GM04504 (cell line): ENCODE results near the gene DDX31.

ENCODE experiments used
- DNase-seq: peaks from one replicate; pipeline ENCODE4 v3.0.0-alpha.2; 2012; ENCODE audit warnings: low read depth

DDX31 gene

DNA sequence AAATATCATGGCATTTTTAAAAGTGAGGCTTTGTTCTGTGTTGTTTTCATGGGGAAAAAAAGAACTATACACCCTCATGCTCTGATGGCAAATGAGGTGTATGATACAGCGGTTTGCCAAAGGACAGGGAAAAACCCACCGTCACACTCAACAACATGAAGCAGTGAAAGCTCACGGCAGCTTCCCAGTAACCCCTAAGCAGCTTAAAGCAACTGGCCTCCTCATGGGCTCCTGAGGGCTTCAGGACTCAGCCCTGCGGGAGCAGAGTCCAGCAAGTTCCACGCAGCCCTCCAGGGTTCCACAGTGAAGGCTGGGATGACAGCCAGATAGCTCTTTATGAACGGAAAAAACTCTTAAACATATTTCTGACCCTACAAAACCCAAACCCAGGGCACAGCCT lies 74.5 kb downstream of the DDX31 start:
- DNase-seq: no peak

- DNase-seq: no peak
Measured at GRCh38 chr9:132594412-132594811, 75.4 kb downstream of the DDX31 start.

GRCh38 chr9:132592451-132592850 lies 77.3 kb downstream of the DDX31 start:
- DNase-seq: no peak

- no peak for DNase-seq
Measured at GRCh38 chr9:132591751-132592314, 78.0 kb downstream of the DDX31 start.

GRCh38 chr9:132591244-132591643 lies 78.5 kb downstream of the DDX31 start:
- DNase-seq: no peak

GRCh38 chr9:132590318-132591182 lies 79.2 kb downstream of the DDX31 start:
- DNase-seq: no peak

DNA sequence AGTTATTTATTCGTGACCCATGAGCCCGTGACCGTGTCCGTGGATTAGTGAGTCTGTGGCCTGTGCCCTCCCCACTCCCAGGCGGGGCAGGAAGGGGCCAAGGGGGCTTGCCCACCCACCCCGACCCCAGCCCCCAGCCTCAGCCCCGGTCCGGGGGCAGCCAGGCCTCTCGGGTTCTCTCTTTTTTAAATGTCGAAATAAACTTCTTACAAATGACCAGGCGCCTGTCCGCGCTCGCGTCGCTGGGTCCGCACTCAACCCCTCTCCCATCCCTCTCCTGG lies 79.8 kb downstream of the DDX31 start:
- no peak for DNase-seq

DNA sequence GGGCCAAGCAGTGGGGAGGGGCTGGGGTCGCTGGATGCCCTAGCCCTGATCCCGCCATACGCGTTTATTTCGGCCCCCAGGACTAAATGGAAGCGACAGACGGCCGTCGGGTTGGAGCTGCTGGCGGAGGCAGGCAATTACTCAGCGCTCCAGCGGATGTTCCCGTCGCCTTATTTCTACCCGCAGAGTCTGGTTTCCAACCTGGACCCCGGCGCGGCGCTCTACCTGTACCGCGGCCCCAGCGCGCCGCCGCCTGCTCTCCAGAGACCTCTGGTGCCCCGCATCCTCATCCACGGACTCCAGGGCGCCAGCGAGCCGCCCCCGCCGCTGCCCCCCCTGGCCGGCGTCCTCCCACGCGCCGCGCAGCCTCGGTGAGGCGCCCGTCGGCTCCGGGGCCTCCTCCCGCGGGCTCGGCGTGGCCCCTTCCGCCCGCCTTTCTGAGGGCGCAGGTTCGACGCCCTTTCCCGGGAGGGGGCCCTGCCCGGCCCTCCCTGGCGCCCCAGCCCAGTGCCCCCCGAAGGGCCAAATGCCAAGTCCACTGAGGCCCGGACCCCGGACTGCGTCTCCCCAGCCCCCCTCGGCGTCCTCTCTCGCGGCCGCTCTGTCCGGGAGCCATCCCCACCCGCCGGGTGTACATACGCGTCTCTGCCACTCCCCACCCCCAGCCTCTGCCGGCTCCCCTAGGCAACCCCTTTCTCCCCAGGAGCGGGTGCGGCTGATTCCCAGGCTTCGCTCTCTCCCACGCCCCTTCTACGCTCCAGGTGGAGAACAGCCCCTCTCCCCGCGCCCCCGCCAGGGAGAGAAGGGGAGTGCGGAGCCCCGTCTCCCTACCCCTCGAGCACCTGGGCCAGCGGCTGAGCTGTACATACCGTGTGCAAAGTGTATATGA lies 80.4 kb downstream of the DDX31 start:
- no peak for DNase-seq

DNA sequence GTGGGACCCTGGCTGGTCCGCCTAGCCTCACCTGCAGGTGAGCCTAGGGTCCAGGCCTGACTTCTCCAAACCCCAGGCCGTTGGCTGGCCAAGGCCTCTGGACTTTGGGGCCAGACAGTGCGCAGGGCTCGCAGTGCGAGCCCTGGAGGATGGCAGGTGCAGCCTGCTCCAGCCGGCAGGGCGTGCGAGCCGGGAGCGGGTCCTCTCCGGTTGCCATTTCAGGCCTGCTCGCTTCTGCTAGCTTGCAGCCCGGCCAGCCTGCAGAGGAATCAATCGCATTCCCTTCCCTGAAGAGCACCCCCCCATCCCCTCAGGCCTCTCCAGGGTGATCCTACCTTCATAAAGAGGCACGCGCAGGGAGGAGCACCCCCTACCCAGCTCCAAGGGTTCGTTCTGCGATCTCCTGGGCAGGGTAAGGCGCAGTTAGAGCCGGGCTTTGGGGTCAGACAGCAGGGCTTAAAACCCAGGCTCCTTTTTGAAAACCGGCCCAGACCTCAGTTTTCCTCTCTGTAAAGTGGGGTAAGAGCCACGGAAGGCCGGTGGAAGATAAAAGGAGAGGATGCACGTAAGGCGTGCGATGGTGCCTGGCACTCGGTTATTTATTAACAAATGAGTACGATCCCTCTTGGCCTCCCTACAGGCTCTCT lies 81.2 kb downstream of the DDX31 start:
- DNase-seq: no peak

- no peak for DNase-seq
Measured at GRCh38 chr9:132588098-132588497, 81.7 kb downstream of the DDX31 start.

- DNase-seq: no peak
Measured at GRCh38 chr9:132587592-132587955, 82.2 kb downstream of the DDX31 start.

DNA sequence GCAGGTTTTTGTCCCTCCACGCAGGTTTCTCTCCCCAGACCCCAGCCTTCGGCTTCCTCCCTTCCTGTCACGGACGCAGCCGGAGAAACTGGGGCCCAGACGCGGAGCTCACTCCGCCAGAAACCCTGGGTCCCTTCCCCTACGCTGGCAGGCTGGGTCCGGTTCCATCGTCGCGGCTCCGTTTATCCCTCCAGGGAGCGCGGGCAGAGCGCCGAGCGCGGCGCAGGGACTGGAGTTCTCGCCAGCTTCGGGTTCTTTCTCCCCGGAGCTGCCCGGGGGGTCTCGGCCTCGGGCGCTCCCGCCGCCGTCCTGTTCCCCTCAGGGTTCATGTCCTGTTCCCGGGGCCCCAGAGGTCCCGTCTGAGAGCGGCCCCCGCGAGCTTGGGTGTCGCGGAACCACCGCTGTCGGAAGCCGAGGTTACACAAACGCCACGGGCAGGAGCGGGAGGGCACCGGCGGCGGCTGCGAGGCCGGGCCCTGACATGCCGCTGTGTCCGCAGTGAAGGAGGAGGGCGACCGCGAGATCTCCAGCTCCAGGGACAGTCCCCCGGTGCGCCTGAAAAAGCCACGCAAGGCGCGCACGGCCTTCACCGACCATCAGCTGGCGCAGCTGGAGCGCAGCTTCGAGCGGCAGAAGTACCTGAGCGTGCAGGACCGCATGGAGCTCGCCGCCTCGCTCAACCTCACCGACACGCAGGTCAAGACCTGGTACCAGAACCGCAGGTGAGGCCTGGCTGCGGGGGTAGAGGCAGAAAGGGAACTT lies 82.8 kb downstream of the DDX31 start:
- DNase-seq: no peak

GRCh38 chr9:132585954-132586829 lies 83.6 kb downstream of the DDX31 start:
- no peak for DNase-seq

DNA sequence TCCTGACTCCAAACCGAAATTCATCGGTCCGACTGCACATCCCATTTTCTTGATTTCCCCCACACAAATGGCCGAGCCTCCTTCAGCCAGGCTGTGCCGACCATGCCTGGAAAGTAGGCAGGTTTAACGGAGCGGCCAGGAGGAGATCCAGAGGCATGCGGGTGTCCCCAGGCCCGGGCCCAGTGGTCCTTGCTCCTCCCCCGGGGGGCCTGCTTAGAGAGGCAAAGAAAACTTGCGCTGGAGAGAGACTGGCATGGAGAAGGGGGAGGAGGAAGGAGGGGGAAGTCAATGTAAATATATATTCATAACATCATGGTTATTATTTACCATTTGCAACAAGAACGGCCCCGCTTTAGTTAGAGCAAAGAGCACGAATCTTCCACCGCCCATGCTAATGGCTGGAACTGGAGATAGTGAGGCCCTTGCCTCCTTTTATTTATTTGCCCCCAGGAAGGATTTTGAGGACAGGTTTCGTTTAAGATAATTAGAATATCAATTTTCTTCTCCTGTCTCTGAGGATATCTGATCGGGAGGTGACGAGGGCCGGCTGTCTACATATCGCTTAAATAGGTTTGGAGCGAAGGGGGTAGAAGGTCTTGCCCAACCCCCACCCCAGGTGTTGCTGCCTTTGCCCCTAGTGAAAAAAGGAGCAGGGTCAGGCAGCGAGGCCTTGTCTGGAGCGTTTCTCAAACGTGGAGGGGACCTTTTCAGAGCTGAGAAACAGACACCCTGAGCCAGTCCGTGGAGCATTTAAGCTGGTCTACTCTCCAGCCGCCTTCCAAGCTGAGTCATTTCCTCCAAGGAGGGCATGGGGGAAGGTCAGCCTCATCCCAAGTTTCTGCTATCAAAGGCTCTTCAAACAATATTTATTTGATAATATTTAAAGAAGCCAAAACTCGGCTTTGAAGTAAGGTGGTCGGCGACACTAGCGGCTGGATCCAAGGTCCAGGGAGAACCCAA lies 84.9 kb downstream of the DDX31 start:
- DNase-seq: no peak

DNA sequence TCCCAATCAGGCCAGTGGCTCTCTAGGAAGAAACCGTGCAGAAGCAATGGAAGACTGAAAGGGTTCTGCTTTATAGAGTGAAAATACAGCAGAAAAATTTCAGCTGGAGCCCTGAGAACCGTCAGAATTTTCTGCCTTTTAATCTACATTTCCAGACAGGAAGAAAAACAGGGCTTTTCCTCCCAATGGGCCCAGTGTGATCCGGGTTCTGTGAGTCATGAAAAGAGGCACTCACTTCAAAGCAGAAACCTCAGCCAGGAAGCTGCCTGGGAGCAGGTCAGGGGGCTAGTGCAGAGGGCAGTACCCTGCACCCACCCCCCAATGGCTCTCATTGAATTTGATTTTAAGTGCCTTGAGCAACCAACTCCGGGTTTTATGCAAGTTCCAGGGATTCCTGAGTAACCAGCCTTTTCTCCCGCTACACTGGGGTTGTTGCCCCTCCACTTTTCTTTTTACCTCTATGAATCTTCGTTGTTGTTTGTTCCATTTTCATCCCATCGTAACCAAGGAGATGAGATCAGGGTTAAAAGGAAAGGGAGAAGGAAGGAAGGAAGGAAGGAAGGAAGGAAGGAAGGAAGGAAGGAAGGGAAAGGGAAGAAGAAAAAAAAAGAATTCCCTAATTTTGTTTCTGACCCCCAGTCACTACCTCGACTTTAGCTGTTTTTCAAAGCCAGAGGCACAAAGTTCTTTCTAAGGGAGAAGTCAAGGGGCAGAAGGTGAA lies 86.0 kb downstream of the DDX31 start:
- no peak for DNase-seq

DNA sequence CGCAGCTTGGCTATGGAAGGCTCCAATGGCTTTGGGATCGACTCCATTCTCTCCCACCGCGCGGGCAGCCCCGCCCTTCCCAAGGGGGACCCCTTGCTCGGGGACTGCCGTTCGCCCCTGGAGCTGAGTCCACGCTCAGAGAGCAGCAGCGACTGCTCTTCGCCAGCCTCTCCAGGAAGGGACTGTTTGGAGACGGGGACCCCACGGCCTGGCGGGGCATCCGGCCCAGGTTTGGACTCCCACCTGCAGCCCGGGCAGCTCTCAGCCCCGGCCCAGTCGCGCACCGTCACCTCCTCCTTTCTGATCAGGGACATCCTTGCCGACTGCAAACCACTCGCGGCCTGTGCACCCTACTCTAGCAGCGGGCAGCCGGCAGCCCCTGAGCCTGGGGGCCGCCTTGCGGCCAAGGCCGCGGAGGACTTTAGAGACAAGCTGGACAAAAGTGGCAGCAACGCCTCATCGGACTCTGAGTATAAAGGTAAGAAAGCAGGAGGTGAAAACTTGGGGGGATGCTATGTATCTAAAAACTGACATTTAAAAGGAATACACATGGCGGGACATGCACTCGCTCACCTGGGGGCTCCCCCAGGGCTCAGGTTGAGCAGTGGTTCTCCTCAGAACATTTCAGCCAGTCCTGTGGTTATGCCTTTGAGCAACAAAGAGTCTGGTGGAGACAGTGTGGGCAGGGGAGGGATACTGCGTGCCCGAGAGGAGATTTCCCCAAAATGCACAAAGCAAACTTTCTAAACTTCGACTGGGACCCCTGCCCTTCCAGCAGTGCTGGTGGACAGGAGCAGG lies 86.8 kb downstream of the DDX31 start:
- no peak for DNase-seq

DNA sequence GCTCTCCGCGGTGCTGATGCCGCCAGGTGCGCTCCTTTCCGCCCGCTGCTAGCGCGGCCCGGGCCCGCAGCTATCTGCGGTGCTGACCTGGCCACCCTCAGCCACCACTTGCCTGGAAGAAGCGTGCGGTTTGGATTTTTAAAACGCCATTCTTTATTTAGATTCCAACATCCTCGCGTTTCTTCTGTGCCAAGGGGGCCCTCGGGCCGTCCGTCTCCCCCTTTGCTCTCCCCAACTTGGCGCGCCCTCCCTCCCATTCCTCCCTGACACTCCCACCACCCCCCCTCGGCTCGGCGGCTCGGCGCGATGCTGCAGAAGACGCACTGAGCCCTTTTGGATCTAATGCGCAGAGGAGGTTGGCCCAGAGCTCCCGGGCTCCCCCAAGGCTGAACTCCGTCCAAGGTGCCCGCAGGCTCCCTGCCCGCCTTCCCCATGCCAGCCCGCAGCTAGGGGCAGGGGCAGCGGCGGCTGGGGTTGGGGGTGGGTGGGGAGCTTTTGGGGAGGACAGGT lies 87.5 kb downstream of the DDX31 start, which contains the start of gene BARHL1:
Gene BARHL1 (plus strand): TSS at position 331 of the 510 bp plus-strand sequence. CDS start 192 bp downstream, outside the sequence.
- no peak for DNase-seq

DNA sequence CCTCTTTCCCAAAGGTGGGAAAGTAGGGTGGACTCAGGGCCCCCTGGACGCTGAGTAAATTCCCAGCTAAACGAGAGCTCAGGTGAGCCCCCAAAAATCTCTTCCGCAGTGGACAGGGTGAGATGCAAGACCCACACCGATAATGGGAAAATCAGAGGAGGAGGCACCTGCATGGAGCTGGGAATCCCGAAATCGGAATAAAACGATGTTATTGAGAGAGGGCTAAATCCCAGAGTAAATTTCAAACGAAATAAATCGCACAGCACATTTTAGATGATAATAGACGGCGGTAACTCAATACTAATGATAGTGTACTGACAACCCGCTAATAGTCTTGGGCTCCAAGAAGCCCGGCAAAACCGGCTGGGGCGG lies 90.4 kb downstream of the DDX31 start:
- DNase-seq: no peak
